ENCODE measurements around the gene RABGEF1. TPM values are rescaled to one million over a fixed set of nuclear protein-coding genes. Genes with fewer than 3 reads are reported as not detected.
"Not testable (repeated sequence)": the region's sequence is repeated elsewhere in the genome, so short reads cannot be mapped to it uniquely, and the experiment has no call there.

The RABGEF1 gene
- total RNA-seq, 1 experiment from 2014 or later = 49.5 TPM

- Mint-ChIP-seq H3K36me3 (ENCODE audit: insufficient read depth, unreplicated experiment) (peaks cover 30% of the 10 kb centered on the region), H3K27ac (ENCODE audit: low read depth, unreplicated experiment) (no peak overlapping the region), H3K4me1 (ENCODE audit: insufficient read depth, unreplicated experiment) (peaks cover 11% of the 10 kb centered on the region), H3K27me3 (ENCODE audit: insufficient read depth, unreplicated experiment) (no peaks in the 10 kb centered on the region), H3K4me3 (ENCODE audit: unreplicated experiment) (no peak overlapping the region), H3K9me3 (ENCODE audit: unreplicated experiment) (no peaks in the 10 kb centered on the region)
- no peak for DNase-seq (ENCODE audit: unreplicated experiment)
- TF ChIP-seq CTCF (IDR thresholded peaks at IDR 0.05; ENCODE audit: unreplicated experiment) = no peak
- BruUV-seq (replicated peaks) = no TSS peak
- intact Hi-C loops (cut with micrococcal nuclease) = no loop called here
- POLR2A ChIA-PET = interaction anchor here (0.8 to 1.3 kb wide), 2 partner anchors 16 to 54 kb away, joined by 3 read pairs; no protein-coding TSS in a partner anchor
- CTCF ChIA-PET = no interaction called here
These were observed 39.9 kb upstream of the RABGEF1 start for GRCh38 chr7:66700633-66701131.

- H3K27me3 Mint-ChIP-seq (ENCODE audit: insufficient read depth, unreplicated experiment) = no peaks in the 10 kb centered on the region
- DNase-seq (ENCODE audit: unreplicated experiment) = no peak
- H3K4me3 Mint-ChIP-seq (ENCODE audit: unreplicated experiment) = no peak overlapping the region
- no TSS peak for BruUV-seq (replicated peaks)
- POLR2A ChIA-PET = no interaction called here
- H3K36me3 Mint-ChIP-seq (ENCODE audit: insufficient read depth, unreplicated experiment) = peaks cover 40% of the 10 kb centered on the region
- TF ChIP-seq CTCF (IDR thresholded peaks at IDR 0.05; ENCODE audit: unreplicated experiment) = no peak
- intact Hi-C loops (cut with micrococcal nuclease) = no loop called here
- no peaks in the 10 kb centered on the region for H3K9me3 Mint-ChIP-seq (ENCODE audit: unreplicated experiment)
- CTCF ChIA-PET = interaction anchor here (0.7 kb wide), 1 partner anchor 104 kb away, joined by 3 read pairs; no protein-coding TSS in a partner anchor
- H3K4me1 Mint-ChIP-seq (ENCODE audit: insufficient read depth, unreplicated experiment) = no peaks in the 10 kb centered on the region
- H3K27ac Mint-ChIP-seq (ENCODE audit: low read depth, unreplicated experiment) = no peak overlapping the region
These were observed 32.7 kb upstream of the RABGEF1 start for GRCh38 chr7:66707825-66708224.

- DNase-seq (ENCODE audit: unreplicated experiment); POLR2A ChIA-PET; intact Hi-C loops (cut with micrococcal nuclease); BruUV-seq (replicated peaks); CTCF ChIA-PET; H3K4me3 Mint-ChIP-seq (ENCODE audit: unreplicated experiment); H3K27ac Mint-ChIP-seq (ENCODE audit: low read depth, unreplicated experiment); H3K4me1 Mint-ChIP-seq (ENCODE audit: insufficient read depth, unreplicated experiment); H3K27me3 Mint-ChIP-seq (ENCODE audit: insufficient read depth, unreplicated experiment): not testable (repeated sequence)
- H3K9me3 Mint-ChIP-seq (ENCODE audit: unreplicated experiment) = peaks cover 14% of the 10 kb centered on the region
- peaks cover 58% of the 10 kb centered on the region for H3K36me3 Mint-ChIP-seq (ENCODE audit: insufficient read depth, unreplicated experiment)
These were observed 29.8 kb upstream of the RABGEF1 start for GRCh38 chr7:66710752-66711151.

- no peak overlapping the region for H3K27ac Mint-ChIP-seq (ENCODE audit: low read depth, unreplicated experiment)
- H3K4me3 Mint-ChIP-seq (ENCODE audit: unreplicated experiment) = no peak overlapping the region
- intact Hi-C loops (cut with micrococcal nuclease) = no loop called here
- ChIA-PET CTCF (interaction anchor here (0.7 kb wide), 1 partner anchor 10 kb away, joined by 4 read pairs; no protein-coding TSS in a partner anchor), POLR2A (interaction anchor here (0.9 kb wide), 1 partner anchor 12 kb away, joined by 5 read pairs; no protein-coding TSS in a partner anchor)
- H3K36me3 Mint-ChIP-seq (ENCODE audit: insufficient read depth, unreplicated experiment) = peaks cover 66% of the 10 kb centered on the region
- DNase-seq (ENCODE audit: unreplicated experiment) = no peak
- H3K27me3 Mint-ChIP-seq (ENCODE audit: insufficient read depth, unreplicated experiment) = no peaks in the 10 kb centered on the region
- no peaks in the 10 kb centered on the region for H3K4me1 Mint-ChIP-seq (ENCODE audit: insufficient read depth, unreplicated experiment)
- BruUV-seq (replicated peaks) = no TSS peak
- peaks cover 14% of the 10 kb centered on the region for H3K9me3 Mint-ChIP-seq (ENCODE audit: unreplicated experiment)
- no peak for TF ChIP-seq CTCF (IDR thresholded peaks at IDR 0.05; ENCODE audit: unreplicated experiment)
These were observed 26.8 kb upstream of the RABGEF1 start for GRCh38 chr7:66713687-66714086.

GRCh38 chr7:66716634-66717033 lies 23.9 kb upstream of the RABGEF1 start:
- POLR2A ChIA-PET = interaction anchor here (2.0 kb wide), 1 partner anchor 9 kb away, joined by 5 read pairs; no protein-coding TSS in a partner anchor
- H3K36me3 Mint-ChIP-seq (ENCODE audit: insufficient read depth, unreplicated experiment) = peaks cover 55% of the 10 kb centered on the region
- H3K27ac Mint-ChIP-seq (ENCODE audit: low read depth, unreplicated experiment); H3K27me3 Mint-ChIP-seq (ENCODE audit: insufficient read depth, unreplicated experiment); BruUV-seq (replicated peaks); intact Hi-C loops (cut with micrococcal nuclease); H3K4me1 Mint-ChIP-seq (ENCODE audit: insufficient read depth, unreplicated experiment); H3K4me3 Mint-ChIP-seq (ENCODE audit: unreplicated experiment); DNase-seq (ENCODE audit: unreplicated experiment): not testable (repeated sequence)
- CTCF ChIA-PET = interaction anchor here (0.5 to 0.6 kb wide), 2 partner anchors 37 to 143 kb away, joined by 3 to 4 read pairs; no protein-coding TSS in a partner anchor
- peaks cover 14% of the 10 kb centered on the region for H3K9me3 Mint-ChIP-seq (ENCODE audit: unreplicated experiment)
